Neural progenitor cell (in vitro differentiated cells): ENCODE results near the gene AP2A2.

Experiments
- EZH2phosphoT487 ChIP-seq: fragments of 200-600 bp; sonication (generic); IDR thresholded peaks from 2 replicates; pipeline ENCODE4 v1.6.1; 2017; ENCODE audit warnings: antibody characterized with exemption
- TF ChIP-seq, protein P1 (sequence below): fragments of 200-600 bp; sonication (generic); IDR thresholded peaks from 2 replicates; pipeline ENCODE4 v1.5.1; 2017; ENCODE audit warnings: antibody characterized with exemption, mild to moderate bottlenecking

DNA sequence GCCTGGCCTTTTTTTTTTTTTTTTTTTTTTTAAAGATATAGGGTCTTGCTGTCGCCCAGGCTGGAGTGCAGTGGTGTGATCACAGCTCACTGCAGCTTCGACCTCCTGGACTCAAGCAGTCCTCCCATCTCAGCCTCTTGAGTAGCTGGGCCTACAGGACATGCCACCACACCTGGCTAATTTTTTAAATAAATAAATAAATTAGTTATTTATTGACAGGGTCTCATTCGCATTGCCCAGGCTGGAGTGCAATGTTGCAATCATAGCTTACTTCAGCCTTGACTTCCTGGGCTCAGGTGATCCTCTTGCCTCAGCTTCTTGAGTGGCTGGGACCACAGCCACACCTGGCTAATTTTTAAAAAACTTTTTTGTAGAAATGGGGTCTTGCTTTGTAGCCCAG, 10.5 kb downstream of the AP2A2 start:
- TF ChIP-seq, protein P1, sequence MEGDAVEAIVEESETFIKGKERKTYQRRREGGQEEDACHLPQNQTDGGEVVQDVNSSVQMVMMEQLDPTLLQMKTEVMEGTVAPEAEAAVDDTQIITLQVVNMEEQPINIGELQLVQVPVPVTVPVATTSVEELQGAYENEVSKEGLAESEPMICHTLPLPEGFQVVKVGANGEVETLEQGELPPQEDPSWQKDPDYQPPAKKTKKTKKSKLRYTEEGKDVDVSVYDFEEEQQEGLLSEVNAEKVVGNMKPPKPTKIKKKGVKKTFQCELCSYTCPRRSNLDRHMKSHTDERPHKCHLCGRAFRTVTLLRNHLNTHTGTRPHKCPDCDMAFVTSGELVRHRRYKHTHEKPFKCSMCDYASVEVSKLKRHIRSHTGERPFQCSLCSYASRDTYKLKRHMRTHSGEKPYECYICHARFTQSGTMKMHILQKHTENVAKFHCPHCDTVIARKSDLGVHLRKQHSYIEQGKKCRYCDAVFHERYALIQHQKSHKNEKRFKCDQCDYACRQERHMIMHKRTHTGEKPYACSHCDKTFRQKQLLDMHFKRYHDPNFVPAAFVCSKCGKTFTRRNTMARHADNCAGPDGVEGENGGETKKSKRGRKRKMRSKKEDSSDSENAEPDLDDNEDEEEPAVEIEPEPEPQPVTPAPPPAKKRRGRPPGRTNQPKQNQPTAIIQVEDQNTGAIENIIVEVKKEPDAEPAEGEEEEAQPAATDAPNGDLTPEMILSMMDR = no peak
- no peak for TF ChIP-seq EZH2phosphoT487
